Forelimb muscle (tissue), 1 donor: Measurements from ENCODE around the gene TXLNG. TPM values are rescaled to one million over a fixed set of nuclear protein-coding genes. Genes with fewer than 3 reads are reported as not detected.
"Not testable (repeated sequence)": the region's sequence is repeated elsewhere in the genome, so short reads cannot be mapped to it uniquely, and the experiment has no call there.

Experiments
- DNase-seq: peaks from one replicate; pipeline ENCODE4 v3.0.0-alpha.2; 2013; ENCODE audit warnings: low read depth
- polyA plus RNA-seq: library from polyadenylated mRNA; unstranded; fragments of 120-200 nt; gene quantifications from one replicate; pipeline ENCODE4 v1.2.1, GENCODE V29; 2013; ENCODE audit not compliant: insufficient read length

TXLNG gene
- polyA plus RNA-seq, 1 donor: 9.7 TPM

DNA sequence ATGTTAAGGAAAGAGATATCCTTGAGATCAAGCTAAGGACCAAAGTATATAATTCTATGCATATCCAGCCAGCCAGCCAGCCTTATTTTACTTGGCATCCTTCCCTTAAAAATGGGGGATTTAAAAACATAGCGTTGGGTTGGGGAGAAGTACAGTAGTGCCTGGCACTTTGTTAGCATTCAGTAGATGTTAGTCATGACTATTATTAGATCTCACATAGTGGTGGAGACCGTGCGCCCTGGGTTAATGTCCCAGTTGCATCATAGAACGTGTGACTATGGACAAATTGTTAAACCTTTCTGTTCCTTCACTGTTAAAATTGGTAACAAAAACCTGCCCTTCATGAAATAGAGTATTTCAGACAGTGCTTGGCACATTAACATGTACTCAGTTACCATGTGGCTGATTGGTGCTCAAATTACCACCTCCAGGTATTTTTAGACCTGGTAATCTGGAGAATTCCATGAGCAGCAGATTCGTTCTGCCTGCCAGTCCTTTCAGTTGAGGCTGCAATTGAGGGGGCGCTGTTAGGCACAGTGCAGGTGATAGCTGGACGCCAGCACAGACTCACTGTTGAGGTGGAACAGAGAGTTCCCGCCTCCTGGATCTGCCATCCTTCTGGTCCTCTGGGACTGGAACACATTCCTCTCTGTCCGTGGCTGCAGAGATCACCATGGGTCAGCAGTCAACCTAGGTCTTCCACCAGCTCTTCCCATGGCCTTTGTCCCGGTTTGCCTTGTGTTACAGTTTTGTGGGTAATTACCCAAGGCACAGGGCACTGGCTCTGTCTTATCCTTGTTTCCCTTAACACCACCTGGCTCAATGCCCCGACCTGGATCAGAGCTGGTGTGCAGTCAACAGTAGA, 52.2 kb downstream of the TXLNG start:
- no peak for DNase-seq

- DNase-seq: no peak
Measured at GRCh38 chrX:16839219-16839851, 53.1 kb downstream of the TXLNG start.

- no peak for DNase-seq
Measured at GRCh38 chrX:16839852-16840460, 53.7 kb downstream of the TXLNG start.

- DNase-seq: no peak
Measured at GRCh38 chrX:16842684-16843083, 56.4 kb downstream of the TXLNG start.

- no peak for DNase-seq
Measured at GRCh38 chrX:16843208-16843909, 57.1 kb downstream of the TXLNG start.

DNA sequence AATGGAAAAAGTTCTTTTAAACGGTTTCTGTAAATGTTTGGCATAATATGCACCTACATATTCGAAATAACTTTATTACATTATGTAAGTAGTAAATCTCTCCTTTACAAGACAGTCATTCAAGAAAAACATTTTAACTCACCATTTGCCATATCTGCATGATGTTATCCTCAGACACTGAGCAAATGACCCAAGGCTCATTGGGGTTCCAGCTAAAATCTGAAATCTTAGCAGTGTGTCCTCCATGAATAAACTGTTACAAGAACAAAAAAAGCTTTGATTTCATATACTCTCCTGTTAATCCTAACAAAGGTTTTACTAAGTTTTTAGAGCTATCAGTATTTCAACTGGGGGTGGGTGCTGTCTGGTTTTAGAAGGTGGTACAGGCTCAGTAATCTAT, 59.4 kb downstream of the TXLNG start:
- no peak for DNase-seq

DNA sequence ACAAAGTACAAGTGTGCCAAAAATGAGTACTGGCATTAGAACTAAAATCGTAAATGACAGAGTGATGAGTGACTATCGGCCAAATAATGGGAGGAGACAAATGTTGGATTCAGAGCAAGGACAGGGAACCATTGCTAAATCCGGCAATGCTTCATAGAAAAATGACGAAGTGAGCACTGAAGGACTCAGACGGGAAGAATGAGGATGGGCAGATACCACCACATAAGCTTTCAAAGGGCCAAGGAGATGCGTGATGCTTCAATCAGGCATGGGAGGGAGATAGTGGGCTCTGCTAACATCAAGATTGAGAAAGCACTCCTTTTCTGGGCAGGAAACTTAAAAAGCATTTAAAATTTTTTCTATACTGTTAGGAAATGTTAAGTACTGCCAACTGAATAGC, 62.3 kb downstream of the TXLNG start:
- DNase-seq: no peak

DNA sequence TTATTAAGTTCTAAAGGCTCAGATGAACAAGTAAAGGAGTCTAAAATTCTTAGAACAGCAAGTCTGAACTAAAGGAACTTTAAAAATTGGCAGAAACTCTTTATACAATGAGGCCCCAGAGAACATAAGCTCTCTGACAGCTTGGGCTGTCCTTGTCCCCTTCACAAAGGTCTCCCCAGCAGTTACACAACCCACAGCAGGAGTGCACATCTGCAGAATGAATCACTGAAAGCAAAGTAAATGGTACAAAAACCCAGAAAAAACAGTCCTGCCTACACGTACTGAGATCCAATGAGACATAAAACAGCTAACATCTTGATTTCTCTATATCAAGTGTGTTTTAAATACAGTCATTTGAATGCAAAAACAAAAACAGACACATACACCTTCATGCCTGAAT, 65.2 kb downstream of the TXLNG start:
- DNase-seq: no peak

DNA sequence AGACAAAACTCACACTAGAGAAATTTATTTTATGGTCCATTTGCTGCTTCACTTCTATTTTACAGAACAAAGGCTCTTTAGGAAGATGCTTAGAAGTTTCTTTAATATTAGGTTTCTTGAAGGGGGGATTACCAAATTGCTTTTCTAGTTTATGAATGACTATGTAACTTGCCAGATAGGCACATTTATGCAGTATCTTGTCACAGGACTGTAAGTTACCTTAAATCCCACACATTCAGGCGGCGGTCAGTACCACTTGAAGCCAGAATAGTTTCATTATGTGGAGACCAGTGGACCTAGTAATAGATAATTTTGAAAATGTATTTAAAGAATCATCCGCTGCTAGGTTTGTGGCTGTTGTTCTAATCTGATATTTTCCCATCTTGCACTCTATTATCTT, 65.6 kb downstream of the TXLNG start:
- DNase-seq: no peak

DNA sequence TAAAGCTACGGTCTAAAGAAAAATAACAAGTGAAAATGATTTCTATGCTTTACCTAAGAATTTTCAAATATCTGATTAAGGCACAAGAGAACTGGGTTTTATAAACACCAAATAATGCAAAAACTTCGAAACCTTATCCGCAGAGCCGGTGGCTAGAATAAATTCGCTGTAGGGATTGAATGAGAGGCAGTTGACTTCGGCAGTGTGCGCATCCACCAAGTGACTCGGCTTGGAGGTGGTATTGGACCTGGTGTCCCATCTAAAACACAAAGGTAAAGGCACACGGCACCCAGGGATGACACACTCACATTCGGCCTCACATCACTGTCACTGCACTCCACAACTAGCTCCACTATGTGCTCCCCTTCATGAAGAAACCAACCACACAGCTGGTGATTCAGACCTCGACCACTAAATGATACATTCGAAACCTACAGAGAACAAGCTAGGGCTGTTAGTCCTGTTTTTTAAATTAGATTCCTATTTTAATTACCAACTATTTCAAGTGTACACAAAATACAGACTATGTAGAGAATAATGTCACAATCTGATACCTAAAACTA, 66.4 kb downstream of the TXLNG start:
- DNase-seq: no peak

- DNase-seq: no peak
Measured at GRCh38 chrX:16853537-16853936, 67.3 kb downstream of the TXLNG start.

DNA sequence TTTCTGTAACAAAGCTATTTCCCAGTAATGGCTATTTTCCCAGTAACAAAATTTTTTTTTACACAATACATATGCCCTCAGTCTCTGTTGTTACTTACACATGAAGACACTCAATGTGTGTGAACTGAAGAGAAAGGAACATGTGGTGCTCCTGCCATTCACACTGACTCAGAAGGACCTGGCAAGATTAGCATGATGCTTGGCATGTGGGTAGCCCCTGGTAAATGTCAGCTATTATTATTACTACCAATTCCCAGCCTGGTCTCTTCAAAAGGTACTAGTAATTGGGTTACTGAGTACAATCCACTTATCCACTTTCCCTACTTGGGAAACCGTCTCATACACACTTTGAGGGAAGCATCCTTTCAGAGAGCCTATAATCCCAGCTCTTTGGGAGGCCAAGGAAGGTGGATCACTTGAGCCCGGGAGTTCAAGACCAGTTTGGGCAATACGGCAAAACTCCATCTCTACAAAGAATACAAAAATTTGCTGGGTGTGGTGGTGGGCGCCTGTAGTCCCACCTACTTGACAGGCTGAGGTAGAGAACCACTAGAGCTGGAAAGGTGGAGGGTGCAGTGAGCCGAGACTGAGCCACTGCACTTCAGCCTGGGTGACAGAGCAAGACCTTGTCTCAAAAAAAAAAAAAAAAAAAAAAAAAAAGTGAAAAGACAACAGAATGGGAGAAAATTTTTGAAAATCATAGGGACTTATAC, 69.3 kb downstream of the TXLNG start:
- DNase-seq: no peak

GRCh38 chrX:16856076-16856404, 69.8 kb downstream of the TXLNG start:
- DNase-seq: not testable (repeated sequence)

- DNase-seq: no peak
Measured at GRCh38 chrX:16856744-16857143, 70.5 kb downstream of the TXLNG start.

DNA sequence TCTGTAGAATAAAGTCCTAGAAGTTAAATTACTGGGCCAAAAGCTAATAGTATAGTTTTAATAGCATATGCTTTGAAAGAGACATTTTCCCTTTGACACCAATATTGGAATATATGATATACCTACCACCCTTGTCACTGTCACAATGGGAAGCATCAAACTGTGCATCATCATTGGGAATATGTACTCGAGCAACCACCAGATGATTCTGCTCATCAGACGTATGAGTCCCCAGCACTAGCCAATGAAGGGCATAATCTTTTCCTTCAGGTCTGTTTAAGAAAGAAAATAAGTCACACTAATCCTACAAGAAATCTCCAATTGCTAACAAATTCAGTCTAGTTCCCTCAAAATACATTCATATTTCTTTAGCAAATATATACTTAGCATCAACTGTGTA, 76.6 kb downstream of the TXLNG start:
- no peak for DNase-seq

- DNase-seq: no peak
Measured at GRCh38 chrX:16867947-16868346, 81.7 kb downstream of the TXLNG start.

DNA sequence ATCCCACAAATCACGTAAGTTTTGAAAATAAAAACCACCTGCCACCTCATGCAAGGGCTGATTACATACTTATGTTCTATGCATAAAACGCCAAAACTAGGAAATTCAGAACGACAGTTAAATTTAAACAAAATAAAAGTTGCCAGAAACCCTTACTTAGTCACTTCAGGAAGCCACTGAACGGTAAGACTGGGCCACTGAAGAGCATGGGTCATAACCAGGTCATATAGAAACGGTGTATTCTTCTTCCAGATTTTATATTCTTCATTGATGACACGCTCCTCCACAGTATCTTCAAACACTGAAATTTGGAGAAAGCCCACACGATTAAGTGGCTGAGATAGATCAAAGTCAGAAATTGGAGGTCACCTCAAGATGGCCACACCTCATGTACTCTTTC, 82.7 kb downstream of the TXLNG start:
- no peak for DNase-seq

DNA sequence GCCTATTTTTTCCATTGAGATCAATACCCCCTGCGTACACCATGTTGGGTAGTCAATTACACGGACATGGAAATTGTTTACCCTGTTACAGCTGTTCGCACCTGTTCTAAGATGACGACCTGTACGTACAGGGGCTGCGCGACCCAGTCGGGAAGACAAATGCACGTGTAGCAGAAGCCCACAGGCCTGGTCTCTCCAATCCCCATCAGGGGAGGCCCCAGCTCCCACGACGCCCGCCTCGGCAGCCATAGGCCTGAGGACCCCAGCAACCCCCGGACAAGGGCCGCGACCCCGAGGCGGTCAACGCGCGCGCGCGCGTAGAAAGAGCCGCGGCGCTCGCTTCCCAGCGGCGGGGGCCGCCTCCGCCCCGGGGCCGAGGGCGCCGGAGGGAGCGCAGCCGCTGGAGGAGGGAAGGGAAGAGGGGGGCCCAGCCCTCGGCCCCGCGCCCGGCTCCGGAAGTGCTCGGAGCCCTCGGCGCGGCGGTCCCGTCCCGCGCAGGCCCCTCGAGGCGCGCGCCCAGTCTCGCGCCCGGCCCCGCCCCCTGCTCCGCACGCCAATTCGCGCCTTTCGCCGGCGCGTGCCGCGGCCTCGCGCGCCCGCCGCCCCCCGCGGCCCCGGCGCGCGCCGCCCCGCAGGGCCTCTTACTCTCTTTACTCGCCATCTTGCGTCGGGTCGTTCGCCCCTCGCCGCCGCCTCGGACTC, 83.3 kb downstream of the TXLNG start:
- no peak for DNase-seq

GRCh38 chrX:16870095-16870861, 84.0 kb downstream of the TXLNG start, which contains the start of gene RBBP7:
RBBP7 (minus strand) TSS chrX:16870362; CDS start chrX:16870053, 309 bp downstream.
- DNase-seq: peak; percentile 76
